Prostate gland (tissue), 2 donors: ENCODE data around the gene ARPC5.

Experiments
- CTCF ChIP-seq, 4 experiments: fragments of 200-600 bp in 2 of 4; fragments of 450-650 bp in 2 of 4; sonication (generic) in 2 of 4; IDR thresholded peaks; 1 replicate in 3 of 4; 2 replicates in 1 of 4; pipeline ENCODE4 v1.5.1; 2016 to 2019; ENCODE audit warnings: antibody characterized with exemption in 4 of 4, mild to moderate bottlenecking in 2 of 4, moderate library complexity in 2 of 4
- POLR2AphosphoS5 ChIP-seq: sonication (generic); formaldehyde crosslinking; IDR thresholded peaks from one replicate; pipeline ENCODE4 v1.6.1; 2017; ENCODE audit warnings: antibody characterized with exemption

DNA sequence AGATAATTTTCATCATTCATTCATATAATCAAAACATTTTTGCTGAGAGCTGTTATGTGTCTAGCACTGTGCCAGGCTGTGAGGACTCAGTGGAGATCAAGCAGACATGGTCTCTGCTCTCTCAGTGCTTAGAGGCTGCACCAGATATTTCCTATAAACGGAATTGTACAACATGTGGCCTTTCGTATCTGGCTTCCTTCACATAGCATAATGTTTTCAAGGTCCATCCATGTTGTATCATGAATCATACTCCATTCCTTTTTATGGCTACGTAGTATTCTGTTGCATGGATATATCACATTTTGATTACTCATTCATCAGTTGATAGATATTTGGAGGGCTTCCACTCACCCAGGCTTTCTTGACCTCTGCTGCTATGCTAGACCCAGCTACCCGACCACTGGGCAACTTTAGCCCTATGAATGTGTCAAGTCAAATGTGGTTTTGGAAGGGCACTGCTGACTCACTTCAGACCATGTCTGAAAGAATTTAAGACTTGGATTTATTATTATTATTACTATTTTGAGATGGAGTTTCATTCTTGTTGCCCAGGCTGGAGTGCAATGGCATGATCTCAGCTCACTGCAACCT, 63.8 kb downstream of the ARPC5 start:
- no peak for TF ChIP-seq CTCF (IDR thresholded peaks at IDR 0.05)
- no peak for TF ChIP-seq POLR2AphosphoS5
